Right renal pelvis (tissue), 4 donors: ENCODE results near the gene SLC2A10. TPM values are rescaled to one million over a fixed set of nuclear protein-coding genes. Genes with fewer than 3 reads are reported as not detected.

Experiments
- DNase-seq, 4 donors: peaks; one replicate each; pipeline ENCODE4 v3.0.0-alpha.2; 2013; ENCODE audit warnings: low read depth in 4 of 4, low spot score in 3 of 4, missing footprints in 1 of 4
- polyA plus RNA-seq, 4 donors: library from polyadenylated mRNA; unstranded; fragments of 120-200 nt; gene quantifications; one replicate each; pipeline ENCODE4 v1.2.1, GENCODE V29; 2013; ENCODE audit not compliant: insufficient read length in 4 of 4

The SLC2A10 gene
- polyA plus RNA-seq, 4 donors: 16.9 to 17.7 (median 17.1) TPM

DNA sequence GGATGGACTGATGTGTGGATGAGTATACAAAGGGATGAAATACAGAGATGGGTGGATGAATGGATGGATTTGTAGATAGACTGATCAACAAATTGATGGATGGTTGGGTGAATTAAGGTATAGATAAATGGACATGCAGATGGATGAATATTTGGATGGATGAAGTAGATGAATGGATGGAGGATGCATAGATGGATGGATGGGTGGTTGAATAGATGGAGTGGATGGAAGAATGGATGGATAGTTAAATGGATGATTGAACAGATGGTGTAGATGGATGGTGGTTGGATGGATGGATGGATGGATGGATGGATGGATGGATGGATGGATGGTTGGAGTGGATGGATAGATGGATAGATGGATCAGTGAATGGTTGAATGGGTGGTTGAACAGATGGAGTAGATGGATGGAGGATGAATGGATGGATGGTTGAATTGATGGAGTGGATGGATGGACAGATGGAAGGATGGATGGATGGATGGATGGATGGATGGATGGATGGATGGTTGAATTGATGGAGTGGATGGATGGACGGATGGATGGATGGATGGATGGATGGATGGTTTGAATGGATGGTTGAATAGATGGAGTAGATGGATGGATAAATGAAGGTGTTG, 15.0 kb downstream of the SLC2A10 start:
- no peak for DNase-seq

DNA sequence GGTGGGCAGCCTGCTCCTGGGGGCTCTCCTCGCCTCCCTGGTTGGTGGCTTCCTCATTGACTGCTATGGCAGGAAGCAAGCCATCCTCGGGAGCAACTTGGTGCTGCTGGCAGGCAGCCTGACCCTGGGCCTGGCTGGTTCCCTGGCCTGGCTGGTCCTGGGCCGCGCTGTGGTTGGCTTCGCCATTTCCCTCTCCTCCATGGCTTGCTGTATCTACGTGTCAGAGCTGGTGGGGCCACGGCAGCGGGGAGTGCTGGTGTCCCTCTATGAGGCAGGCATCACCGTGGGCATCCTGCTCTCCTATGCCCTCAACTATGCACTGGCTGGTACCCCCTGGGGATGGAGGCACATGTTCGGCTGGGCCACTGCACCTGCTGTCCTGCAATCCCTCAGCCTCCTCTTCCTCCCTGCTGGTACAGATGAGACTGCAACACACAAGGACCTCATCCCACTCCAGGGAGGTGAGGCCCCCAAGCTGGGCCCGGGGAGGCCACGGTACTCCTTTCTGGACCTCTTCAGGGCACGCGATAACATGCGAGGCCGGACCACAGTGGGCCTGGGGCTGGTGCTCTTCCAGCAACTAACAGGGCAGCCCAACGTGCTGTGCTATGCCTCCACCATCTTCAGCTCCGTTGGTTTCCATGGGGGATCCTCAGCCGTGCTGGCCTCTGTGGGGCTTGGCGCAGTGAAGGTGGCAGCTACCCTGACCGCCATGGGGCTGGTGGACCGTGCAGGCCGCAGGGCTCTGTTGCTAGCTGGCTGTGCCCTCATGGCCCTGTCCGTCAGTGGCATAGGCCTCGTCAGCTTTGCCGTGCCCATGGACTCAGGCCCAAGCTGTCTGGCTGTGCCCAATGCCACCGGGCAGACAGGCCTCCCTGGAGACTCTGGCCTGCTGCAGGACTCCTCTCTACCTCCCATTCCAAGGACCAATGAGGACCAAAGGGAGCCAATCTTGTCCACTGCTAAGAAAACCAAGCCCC, 16.0 kb downstream of the SLC2A10 start:
- no peak for DNase-seq

DNA sequence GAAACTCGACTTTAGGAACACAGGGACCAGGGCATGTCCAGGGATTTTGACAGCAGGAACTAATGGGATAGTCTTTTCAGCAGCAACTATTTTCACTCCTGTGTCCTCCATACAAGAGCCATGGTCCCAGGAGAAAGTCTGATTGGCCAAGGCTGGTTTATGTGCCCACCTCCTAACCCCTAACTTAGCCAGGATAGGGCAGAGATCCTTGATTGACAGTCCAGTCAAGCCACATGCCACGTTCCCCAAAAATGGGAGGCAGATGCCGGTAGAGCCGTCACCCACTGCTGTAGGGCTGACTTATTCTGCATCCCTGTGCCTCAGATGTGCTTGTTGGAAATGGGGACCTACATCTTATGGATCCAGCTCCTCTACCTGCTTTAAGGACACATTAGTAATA, 22.3 kb downstream of the SLC2A10 start:
- DNase-seq: no peak

DNA sequence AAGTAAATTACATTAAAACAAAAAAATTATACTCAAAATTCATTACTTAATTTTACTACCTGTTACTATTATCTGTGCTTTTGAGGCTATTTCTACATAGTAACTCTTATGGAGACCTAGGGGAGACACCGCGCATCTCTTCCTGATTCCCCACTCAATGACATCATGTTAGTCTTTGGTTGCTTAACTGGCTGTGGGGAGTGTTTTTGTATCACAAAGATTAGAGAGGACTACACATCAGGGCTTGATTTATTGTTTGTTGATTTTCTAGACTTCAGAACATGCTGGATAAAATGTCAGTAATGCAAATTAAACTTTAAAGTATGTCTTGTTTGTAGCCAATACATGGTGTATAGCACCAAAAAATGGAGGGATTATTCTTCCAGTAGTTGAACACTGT, 26.0 kb downstream of the SLC2A10 start:
- no peak for DNase-seq

DNA sequence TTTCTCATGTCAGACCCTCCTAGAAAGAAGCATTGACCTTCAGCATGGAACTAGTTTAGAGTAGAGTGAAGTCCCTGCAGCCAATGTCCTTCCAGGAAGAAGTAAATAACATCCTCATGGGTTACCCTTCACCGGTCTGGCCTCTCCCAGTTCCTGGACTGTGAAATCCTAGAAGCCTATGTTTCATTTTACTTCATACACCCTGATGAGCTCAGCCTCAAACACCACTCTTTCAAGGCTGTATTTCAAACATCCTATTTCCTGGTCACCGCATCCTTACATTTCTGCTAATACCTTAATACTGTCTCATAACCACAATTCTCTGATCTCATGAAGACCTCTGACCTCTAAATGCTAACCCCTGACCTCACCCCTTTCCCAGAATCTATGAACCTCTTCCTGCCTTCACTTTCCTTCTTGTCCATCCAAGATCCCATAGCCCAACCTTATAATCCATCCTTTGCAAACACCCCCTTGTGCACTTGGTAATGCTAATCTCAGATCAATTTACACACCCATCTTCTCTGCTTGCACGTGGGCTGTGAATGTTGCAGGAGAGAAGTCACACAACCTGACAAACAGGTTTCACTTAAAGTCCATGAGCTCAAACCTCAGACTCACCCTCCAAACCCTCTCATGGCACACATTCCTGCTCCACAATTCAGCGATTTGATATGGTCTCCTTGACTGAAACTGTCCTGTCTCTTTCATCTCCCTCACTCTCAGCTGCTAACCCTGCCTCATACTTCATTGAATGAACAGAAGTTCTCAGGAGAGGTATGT, 30.2 kb downstream of the SLC2A10 start:
- no peak for DNase-seq

DNA sequence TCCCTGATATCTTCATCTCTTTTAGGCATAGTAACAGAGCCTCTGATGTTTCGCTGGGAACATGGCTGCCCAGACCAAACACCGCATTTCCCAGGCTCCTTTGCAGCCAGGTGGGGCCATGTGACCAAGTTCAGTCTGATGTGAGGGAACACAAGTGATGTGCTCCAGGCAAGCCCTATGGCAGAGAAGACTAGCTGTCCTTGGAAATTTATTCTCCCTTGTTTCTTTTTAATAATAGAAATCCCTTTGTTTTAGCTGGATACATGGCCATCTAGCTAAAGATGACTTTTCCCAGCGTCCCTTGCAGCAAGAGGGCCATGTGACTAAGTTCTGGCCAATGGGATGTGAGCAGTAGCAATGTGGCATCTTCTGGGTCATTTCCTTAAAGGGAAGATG, 30.8 kb downstream of the SLC2A10 start:
- DNase-seq: no peak

DNA sequence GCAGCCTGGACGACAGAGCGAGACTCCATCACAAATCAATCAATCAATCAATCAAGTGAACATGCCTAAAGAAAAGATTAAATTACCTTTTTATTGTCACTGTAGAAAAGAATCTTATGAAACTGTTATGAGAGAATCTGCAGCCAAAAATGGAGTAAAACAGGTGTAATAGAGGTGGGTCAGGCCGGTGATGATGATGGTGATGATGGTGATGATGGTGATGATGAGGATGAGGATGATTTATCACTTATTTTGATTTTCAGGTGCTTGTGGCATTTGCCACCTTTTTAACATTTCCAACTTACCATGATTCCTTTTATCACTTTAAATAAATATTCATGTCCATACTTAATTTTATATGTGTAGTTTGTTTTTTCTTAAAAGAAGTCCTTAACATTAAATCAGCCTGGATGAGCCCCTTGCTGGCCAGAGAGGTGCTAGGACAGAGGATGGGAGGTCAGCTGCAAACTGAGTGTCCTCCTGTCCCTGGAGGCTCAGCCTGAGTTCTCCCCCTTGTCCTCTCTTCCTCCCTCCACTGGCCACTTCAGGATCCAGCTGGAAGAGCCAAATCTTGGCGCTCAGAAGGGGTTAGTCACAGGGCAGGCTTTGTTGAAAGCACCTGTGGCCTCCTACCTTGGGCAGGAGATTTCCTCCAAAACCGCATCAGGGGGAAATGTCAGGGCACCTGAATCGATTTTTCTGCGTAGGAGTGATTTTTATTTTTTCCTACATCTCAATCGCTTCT, 32.6 kb downstream of the SLC2A10 start:
- DNase-seq: no peak

DNA sequence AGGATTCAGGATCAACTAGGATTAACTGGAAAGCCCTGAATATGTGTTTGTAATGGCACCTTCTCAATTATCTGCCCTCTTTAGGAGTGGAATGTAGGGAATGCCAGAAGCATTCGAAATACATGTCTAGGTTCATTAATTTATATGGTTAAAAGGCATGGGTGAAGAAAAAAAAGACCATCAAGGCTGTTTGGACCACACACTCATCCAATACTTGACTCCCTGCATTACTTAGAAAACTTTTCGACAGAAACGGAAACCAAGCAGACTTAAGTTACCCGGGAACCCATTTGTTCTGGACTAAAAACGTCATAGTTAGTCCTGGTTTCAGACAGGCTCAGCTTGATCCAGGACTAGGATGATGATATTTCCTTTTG, 33.2 kb downstream of the SLC2A10 start:
- no peak for DNase-seq

DNA sequence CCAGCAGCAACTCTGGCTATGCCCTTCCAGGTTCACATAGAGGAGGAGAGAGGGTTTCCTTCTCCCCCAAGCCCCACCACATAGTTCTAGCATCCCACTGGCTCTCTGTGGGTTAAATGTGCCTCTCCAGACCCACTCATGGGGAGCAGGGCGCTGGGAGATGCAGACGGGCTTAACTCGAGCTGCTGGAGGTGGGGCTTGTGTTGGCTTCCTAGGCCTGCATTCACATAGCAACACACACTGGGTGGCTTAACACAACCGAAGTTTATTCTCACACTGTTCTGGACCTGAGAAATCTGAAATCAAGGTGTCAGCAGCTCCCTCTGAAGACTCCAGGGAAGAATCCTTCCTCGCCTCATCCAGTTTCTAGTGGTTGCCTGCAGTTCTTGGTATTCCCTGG, 33.6 kb downstream of the SLC2A10 start:
- no peak for DNase-seq

DNA sequence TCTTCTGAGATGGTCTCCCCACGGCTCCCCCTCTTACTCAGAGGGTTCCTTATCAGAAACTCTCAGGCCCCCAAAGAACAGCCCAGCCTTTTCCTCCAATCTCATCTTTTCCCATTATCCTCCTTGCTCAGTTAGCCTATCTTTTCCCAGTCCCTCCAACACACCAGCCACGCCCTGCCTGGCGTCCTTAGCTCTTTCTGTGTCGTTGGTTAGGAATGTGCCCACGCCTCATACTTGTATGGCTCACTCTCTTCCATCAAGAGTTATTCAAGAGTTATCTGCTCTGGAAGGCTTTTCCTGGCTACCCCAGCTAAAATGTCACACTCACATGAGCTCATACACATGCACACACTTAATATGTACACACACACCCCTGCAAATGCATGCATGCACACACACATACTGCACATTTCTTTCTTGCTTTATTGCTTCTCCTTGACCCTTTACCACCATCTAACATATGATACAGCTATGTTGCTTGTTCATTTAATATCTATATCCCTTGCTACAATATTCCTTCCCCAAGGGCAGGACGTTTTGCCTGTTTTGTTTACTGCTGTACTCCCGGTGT, 37.6 kb downstream of the SLC2A10 start:
- no peak for DNase-seq

DNA sequence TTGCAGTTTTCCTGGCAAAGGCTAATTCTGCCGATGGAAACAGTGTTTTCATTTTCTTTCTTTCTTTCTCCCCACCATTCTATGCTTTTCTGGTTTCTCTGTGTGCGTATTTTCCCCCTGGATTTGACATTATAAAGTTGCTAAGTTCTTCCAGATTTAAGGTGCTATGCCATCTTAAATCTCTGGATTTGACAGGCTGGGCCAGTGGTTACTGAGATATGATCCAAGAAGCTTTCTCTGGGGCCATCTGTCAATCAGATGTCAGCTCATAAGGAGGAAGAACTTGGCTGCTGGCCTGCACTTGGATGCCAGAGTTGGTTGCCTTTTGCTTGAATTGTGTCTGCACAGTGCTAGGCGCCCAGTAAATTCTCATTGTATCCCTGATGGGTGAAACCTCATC, 39.7 kb downstream of the SLC2A10 start:
- DNase-seq: no peak

DNA sequence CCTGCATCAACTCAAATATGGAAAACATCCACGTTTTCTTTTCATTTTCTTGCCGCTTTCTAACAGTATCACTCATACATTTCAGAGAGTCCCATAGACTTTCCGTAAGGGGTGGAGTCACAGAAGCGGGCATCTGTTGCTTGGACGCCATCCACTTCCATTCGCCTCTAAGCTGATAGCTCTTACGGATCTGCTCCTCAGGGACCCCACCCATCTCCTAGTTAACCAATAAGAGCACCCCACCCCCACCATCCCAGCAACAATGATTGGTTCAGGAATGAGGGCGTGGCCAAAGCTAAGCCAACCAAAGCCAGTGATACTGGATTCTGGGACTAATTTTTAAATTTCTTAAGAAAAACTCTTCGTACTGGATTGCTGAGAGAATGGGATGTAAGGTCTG, 42.4 kb downstream of the SLC2A10 start:
- no peak for DNase-seq

DNA sequence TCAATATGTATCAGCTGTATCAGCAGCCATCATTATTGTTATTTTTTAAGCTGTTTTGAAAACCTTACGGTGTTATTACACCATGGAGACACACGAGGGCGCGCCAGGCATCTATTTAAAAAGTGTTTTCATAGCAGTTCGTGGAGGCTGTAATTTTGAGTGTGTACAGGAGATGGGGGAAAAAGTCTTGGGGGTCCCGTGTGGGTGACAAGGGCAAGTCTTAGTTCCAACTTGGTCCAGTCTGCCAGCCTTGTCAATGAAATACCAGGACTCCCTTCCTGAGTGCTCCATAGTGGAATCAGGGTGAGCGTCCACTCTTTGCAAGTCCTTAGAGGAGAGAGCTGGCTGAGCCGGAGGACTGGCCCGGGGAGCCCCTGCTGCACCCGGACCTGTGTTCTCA, 43.3 kb downstream of the SLC2A10 start:
- DNase-seq: peak in 3 of 4 donors; percentile 41 to 49 (median 45)

DNA sequence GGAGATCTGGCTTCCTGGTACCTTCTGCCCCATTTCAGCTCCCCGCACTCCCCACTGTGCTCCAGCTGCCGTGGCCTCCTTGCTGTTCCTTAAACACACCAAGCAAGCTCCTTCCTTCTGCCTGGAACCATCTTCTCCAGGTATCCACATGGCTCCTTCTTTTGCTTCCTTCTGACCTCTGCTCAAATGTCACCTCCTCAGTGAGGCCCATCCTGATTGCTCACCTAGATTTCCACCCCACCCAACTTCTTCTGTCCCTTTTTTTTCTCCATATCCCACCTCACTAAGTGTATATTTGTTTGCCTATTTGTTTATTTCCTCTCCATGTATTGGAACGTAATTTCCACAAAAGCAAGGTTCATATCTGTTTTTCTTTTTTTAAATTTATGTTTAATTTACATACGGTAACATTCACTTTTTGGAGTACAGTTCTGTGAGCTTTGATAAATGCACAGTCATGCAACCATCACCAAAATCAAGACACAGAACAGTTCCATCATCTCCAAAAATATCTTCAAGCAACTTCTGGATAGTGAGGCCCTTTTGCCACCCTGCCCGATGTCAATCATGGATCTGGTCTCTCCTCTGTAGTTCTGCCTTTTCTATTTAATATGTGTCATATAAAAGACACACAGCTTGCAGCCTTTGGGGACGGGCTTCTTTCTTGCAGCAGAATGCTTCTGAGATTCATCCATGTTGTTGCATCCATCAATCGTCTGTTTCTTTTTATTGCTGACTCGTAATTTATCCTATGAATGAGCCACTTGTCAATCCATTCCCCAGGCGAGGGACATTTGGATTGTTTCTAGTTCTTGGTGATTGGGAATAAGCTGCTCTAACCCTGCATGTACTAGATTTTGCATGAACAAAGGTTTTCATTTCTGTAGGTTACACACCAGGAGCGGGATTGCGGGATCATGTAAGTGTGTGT, 46.3 kb downstream of the SLC2A10 start:
- no peak for DNase-seq

DNA sequence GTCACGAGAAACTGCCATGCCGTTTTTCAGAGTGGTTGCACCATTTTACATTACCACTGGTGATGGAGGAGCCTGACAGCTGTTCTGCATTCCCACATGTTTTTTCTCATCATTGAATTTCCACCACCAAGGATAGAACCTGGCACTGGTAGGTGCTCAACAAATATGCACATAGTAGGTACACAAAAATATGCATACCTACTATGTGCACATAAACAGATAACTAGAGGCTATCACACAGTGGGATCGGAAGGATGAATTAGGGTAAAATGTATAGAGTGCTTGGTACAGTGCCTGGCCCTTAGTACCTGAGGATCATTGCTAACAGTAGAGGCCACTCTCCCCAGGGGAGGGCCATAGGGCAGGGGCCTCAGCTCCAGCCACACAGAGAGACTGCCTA, 47.0 kb downstream of the SLC2A10 start:
- DNase-seq: no peak

DNA sequence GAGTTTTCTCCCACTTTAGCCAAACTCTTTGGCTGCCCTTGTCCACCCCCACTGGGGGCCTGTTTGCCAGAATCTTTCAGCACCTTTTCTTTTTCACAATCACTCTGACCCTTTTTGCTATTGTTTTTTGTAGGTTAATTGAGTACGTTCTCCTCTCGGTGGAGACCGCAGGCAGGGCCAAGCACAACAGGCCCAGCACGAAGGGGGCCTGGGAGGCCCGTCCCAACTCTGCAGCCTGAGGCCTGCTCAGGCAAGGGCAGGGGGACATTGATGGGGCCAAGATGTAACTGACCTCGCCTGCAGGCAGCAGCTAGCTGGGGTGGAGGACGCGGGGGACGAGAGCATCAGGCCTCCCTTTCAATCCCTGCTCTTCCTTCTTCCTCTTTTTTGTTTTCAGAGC, 47.7 kb downstream of the SLC2A10 start:
- DNase-seq: no peak

DNA sequence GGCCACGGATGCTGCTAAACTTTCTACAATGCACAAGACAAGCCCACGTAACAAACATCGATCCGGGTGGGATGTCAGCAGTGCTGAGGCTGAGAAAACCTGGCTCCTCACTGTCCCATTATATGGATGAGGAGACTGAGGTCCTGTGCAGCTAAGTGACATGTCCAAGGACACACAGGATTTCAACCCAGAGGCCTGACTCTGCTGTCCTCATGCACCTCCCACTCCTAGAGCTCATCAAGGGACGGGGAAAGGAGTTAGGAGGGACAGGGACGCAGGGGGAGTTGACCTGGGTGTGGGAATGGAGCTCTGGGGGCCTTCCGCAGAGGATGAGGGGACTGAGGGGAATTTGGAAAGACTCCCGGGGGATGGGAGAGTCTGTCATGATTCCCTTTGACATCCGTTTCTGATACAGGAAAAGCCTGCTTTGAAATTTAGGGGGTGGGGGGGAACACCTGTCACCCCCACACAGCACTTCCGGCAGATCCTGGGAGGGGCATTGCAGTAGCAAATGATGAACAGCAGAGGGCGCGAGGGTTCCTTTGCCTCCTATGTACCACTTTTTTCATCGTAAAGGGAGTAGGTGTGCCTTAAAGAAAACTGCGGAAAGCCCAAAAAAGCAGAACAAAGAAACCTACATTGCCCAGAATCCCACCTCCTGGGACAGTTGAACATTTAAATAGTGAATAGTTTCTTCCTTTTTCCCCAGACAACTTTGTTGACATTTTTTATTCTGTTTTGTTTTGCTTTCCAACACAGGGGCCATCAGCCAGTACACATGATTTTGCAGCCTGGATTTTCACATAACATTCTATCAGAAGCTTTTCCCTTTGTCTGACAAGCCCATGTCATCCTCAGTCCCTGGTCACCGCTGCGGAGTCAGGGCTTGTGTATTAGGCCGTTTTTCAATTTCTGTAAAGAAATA, 48.6 kb downstream of the SLC2A10 start:
- peak in 1 of 4 donors; percentile 33 for DNase-seq
